Heart left ventricle (tissue), 16 donors: ENCODE measurements around the gene MTF2. TPM values are rescaled to one million over a fixed set of nuclear protein-coding genes. Genes with fewer than 3 reads are reported as not detected.

Source experiments
- ATAC-seq, 4 donors: fragments of 200-7000 bp; cut with Tn5 transposase; one replicate each; pipeline ENCODE4 v1.9.1; 2020 to 2022; ENCODE audit warnings: moderate library complexity in 4 of 4, mild to moderate bottlenecking in 3 of 4, moderate number of reproducible peaks in 1 of 4
- DNase-seq, 5 donors: peaks; one replicate each; pipeline ENCODE4 v3.0.0-alpha.2; 2020
- H3K27ac ChIP-seq, 12 donors: fragments of 200-600 bp; sonication (generic) in 4 of 12; one replicate each; pipeline versions ENCODE4 v1.5.0 to v1.8.0; 2016 to 2022; ENCODE audit warnings: mild to moderate bottlenecking in 2 of 12
- H3K27me3 ChIP-seq, 9 donors: fragments of 200-600 bp; sonication (generic) in 2 of 9; one replicate each; pipeline versions ENCODE4 v1.5.1 to v1.8.0; 2016 to 2022; ENCODE audit warnings: mild to moderate bottlenecking in 3 of 9
- H3K36me3 ChIP-seq, 9 donors: fragments of 200-600 bp; sonication (generic) in 2 of 9; one replicate each; pipeline versions ENCODE4 v1.5.0 to v1.8.0; 2018 to 2022; ENCODE audit warnings: mild to moderate bottlenecking in 2 of 9
- H3K4me1 ChIP-seq, 12 donors: fragments of 200-600 bp; sonication (generic) in 4 of 12; one replicate each; pipeline versions ENCODE4 v1.5.0 to v1.8.0; 2016 to 2022; ENCODE audit warnings: mild to moderate bottlenecking in 3 of 12
- H3K4me3 ChIP-seq, 12 donors: fragments of 200-600 bp; sonication (generic) in 4 of 12; one replicate each; pipeline versions ENCODE4 v1.5.0 to v1.8.0; 2017 to 2022; ENCODE audit warnings: mild to moderate bottlenecking in 9 of 12, moderate library complexity in 4 of 12
- H3K9me3 ChIP-seq, 12 donors: fragments of 200-600 bp; sonication (generic) in 4 of 12; one replicate each; pipeline versions ENCODE4 v1.5.0 to v1.8.0; 2016 to 2022; ENCODE audit warnings: mild to moderate bottlenecking in 1 of 12
- POLR2A ChIP-seq, 2 donors: fragments of 450-650 bp; IDR thresholded peaks; one replicate each; pipeline ENCODE4 v1.6.1; 2017; ENCODE audit warnings: antibody characterized with exemption in 2 of 2, mild to moderate bottlenecking in 2 of 2, moderate library complexity in 2 of 2
- WGBS, 4 donors: extraction: QIAGEN DNeasy Blood & Tissue Kit in 2 of 4; methylation state at CpG; one replicate each; pipeline versions ENCODE4 v1.1.5 to v1.1.7; 2013 to 2018; 5-methylcytosine and 5-hydroxymethylcytosine counted together
- intact Hi-C, 10 donors: fragments of 100-400 bp; cut with DNase I; formaldehyde crosslinking; loops; one replicate each; pipeline versions ENCODE4 v1.11.1 to v1.14.2; 2022
- polyA plus RNA-seq, 2 donors: library from polyadenylated mRNA; stranded (reverse); fragments of 200-250 nt; gene quantifications; one replicate each; pipeline ENCODE4 v1.2.3, GENCODE V29; 2013
- total RNA-seq, 9 donors: library from RNA; depleted of rRNA in 2 of 9; stranded (reverse); fragments of >200 nt in 2 of 9; fragmentation: NEBNext Ultra II Directional in 3 of 9; extraction: Animal tissue kit (Norgen Biotek cat#: 25700) in 3 of 9; gene quantifications; one replicate each; pipeline versions ENCODE4 v1.1.0 to v1.2.4, GENCODE V29; 2016 to 2023
- TF ChIP-seq, protein P1 (sequence below), 12 donors: fragments of 200-600 bp; sonication (generic) in 4 of 12; IDR thresholded peaks; one replicate each; pipeline versions ENCODE4 v1.5.0 to v1.8.0; 2018 to 2022; ENCODE audit warnings: antibody characterized with exemption in 12 of 12, mild to moderate bottlenecking in 5 of 12
- donor health status: ischemic (EF 13 %, LVEDD 7.1; RV severe dilation, severe dysfunction).
- donor health status: healthy with polysubstance abuse.
- donor health status: DM: no; HTN: yes; CAD: no.
- donor health status: DM: no; HTN: no; CAD: no.
- donor health status: ischemic (EF 25% LVEDD 6.9; RV normal size, moderate dysfunction).
- donor health status: ischemic (EF 25% LVEDD 5.7; RV mildly dilated, moderate dysfunction).
- donor health status: healthy.
- donor health status: DM: yes; HTN: yes; CAD: no.
- donor health status: ischemic (EF 35%, LVEDD 5.7; RV mildly dilated, moderate dysfunction).
- donor health status: nonischemic (EF 11% LVEDD 7.7; RV severe dilation, severe dysfunction).
- donor health status: DM: yes; HTN: yes; CAD: no.
- donor health status: PGD.
- donor health status: ischemic (EF 29% LVEDD 5.4; RV normal size, mild dysfunction).
- donor health status: nonischemic (EF 23%, LVEDD 6.1; RV moderate dilation, normal function).

MTF2 gene
- total and polyA plus RNA-seq, 11 donors = 4.8 to 11.4 (median 8.0) TPM

DNA sequence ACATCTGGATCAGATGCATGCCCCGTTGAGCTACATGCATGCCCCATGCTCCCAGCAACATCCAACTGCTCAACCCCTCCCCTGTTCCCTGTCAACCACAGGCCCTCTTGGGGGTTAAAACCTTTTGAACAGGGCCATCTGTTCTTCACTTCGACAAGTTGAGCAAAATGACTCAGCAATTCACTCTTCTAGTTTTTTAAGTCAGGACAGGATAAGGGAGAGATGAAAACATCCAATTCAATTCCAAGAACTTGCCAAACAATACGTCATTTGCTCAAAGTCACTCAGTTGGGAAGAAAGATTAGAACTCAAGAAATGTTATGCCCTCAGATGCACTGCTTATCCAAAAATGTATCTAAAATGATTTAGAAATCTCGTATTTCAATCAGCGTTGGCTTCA is 46.1 kb upstream of the MTF2 start:
- no peaks in the 10 kb centered on the region for H3K36me3 ChIP-seq
- ATAC-seq = no peak
- 52 to 65% (median 62%) methylated on average over 5 of the region's 5 CpGs for WGBS, 4 donors
- TF ChIP-seq, protein P1, sequence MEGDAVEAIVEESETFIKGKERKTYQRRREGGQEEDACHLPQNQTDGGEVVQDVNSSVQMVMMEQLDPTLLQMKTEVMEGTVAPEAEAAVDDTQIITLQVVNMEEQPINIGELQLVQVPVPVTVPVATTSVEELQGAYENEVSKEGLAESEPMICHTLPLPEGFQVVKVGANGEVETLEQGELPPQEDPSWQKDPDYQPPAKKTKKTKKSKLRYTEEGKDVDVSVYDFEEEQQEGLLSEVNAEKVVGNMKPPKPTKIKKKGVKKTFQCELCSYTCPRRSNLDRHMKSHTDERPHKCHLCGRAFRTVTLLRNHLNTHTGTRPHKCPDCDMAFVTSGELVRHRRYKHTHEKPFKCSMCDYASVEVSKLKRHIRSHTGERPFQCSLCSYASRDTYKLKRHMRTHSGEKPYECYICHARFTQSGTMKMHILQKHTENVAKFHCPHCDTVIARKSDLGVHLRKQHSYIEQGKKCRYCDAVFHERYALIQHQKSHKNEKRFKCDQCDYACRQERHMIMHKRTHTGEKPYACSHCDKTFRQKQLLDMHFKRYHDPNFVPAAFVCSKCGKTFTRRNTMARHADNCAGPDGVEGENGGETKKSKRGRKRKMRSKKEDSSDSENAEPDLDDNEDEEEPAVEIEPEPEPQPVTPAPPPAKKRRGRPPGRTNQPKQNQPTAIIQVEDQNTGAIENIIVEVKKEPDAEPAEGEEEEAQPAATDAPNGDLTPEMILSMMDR (IDR thresholded peaks at IDR 0.05) = no peak
- TF ChIP-seq POLR2A (IDR thresholded peaks at IDR 0.05) = no peak
- intact Hi-C loops = no loop called here
- H3K27me3 ChIP-seq = peaks cover 0 to 5% (median 0%) of the 10 kb centered on the region in 9 donors
- no peaks in the 10 kb centered on the region for H3K9me3 ChIP-seq
- H3K4me3 ChIP-seq = no peak overlapping the region
- H3K27ac ChIP-seq = no peak overlapping the region
- DNase-seq = no peak
- H3K4me1 ChIP-seq = peaks cover 0 to 10% (median 0%) of the 10 kb centered on the region in 12 donors

DNA sequence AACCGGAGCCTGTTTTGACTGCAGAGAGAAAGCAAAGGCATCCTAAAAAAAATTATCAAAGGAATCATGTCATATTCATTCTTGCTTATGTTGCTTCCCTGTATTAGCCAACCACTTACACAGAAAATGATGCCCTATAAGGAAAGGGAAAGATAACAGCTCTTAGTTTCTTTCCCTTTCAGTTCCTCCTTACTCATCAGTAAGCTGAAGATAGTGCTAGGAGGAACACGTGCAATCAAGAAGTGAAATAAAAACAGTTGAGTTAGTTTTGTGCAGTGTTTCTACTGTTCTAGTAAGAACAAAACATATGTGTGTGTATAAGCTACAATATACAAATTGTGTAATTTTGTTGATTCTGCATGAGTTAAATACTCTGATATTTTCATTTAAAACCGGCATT is 45.3 kb upstream of the MTF2 start:
- H3K27ac ChIP-seq = no peak overlapping the region
- no peaks in the 10 kb centered on the region for H3K27me3 ChIP-seq
- H3K9me3 ChIP-seq = no peaks in the 10 kb centered on the region
- WGBS, 4 donors = 63 to 72% (median 68%) methylated on average over 3 of the region's 3 CpGs
- ATAC-seq (no peak), DNase-seq (no peak)
- TF ChIP-seq POLR2A (IDR thresholded peaks at IDR 0.05) = no peak
- TF ChIP-seq, protein P1 (IDR thresholded peaks at IDR 0.05) = no peak
- no peak overlapping the region for H3K4me3 ChIP-seq
- intact Hi-C loops = no loop called here
- no peaks in the 10 kb centered on the region for H3K36me3 ChIP-seq
- H3K4me1 ChIP-seq = peaks cover 0 to 10% (median 0%) of the 10 kb centered on the region in 12 donors

DNA sequence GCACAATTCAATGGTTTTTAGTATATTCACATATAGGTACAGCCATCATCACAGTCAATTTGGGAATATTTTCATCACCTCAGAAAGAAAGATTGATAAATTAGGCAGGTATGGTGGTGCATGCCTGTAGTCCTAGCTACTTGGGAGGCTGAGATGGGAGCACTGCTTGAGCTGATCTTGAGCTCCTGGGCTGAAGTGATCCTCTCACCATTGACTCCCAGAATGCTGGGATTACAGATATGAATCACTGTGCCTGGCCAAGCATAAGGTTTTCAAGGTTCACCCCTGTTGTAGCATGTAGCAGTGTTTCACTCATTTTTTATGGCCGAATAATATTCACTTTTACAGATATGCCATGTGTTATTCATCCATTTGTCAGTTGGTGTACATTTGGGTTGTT is 44.7 kb upstream of the MTF2 start:
- DNase-seq (no peak), ATAC-seq (no peak)
- H3K4me1 ChIP-seq = peaks cover 0 to 10% (median 0%) of the 10 kb centered on the region in 12 donors
- H3K27me3 ChIP-seq = no peaks in the 10 kb centered on the region
- no peak for TF ChIP-seq POLR2A (IDR thresholded peaks at IDR 0.05)
- TF ChIP-seq, protein P1 (IDR thresholded peaks at IDR 0.05) = no peak
- WGBS, 4 donors = 93 to 100% (median 97%) methylated on average over 1 of the region's 1 CpG
- intact Hi-C loops = no loop called here
- H3K27ac ChIP-seq = no peak overlapping the region
- H3K4me3 ChIP-seq = no peak overlapping the region
- H3K9me3 ChIP-seq = no peaks in the 10 kb centered on the region
- no peaks in the 10 kb centered on the region for H3K36me3 ChIP-seq

GRCh38 chr1:93036672-93037071 is 42.4 kb upstream of the MTF2 start:
- 66 to 74% (median 74%) methylated on average over 4 of the region's 4 CpGs for WGBS, 4 donors
- intact Hi-C loops = no loop called here
- Histone ChIP-seq H3K27me3 (no peaks in the 10 kb centered on the region), H3K9me3 (no peaks in the 10 kb centered on the region), H3K4me3 (no peak overlapping the region), H3K4me1 (peaks cover 0 to 10% (median 0%) of the 10 kb centered on the region in 12 donors), H3K36me3 (no peaks in the 10 kb centered on the region), H3K27ac (no peak overlapping the region)
- no peak for TF ChIP-seq POLR2A (IDR thresholded peaks at IDR 0.05)
- TF ChIP-seq, protein P1 (IDR thresholded peaks at IDR 0.05) = no peak
- ATAC-seq (no peak), DNase-seq (no peak)
